ENCODE data around the gene HSD17B14. TPM values are rescaled to one million over a fixed set of nuclear protein-coding genes. Genes with fewer than 3 reads are reported as not detected.
"Not testable (repeated sequence)": the region's sequence is repeated elsewhere in the genome, so short reads cannot be mapped to it uniquely, and the experiment has no call there.

The HSD17B14 gene
- 10 to 100 TPM; 24.0 to 30.9 (median 27.9) TPM for polyA plus RNA-seq (ENCODE audit: insufficient read length in 3 of 3)

DNA sequence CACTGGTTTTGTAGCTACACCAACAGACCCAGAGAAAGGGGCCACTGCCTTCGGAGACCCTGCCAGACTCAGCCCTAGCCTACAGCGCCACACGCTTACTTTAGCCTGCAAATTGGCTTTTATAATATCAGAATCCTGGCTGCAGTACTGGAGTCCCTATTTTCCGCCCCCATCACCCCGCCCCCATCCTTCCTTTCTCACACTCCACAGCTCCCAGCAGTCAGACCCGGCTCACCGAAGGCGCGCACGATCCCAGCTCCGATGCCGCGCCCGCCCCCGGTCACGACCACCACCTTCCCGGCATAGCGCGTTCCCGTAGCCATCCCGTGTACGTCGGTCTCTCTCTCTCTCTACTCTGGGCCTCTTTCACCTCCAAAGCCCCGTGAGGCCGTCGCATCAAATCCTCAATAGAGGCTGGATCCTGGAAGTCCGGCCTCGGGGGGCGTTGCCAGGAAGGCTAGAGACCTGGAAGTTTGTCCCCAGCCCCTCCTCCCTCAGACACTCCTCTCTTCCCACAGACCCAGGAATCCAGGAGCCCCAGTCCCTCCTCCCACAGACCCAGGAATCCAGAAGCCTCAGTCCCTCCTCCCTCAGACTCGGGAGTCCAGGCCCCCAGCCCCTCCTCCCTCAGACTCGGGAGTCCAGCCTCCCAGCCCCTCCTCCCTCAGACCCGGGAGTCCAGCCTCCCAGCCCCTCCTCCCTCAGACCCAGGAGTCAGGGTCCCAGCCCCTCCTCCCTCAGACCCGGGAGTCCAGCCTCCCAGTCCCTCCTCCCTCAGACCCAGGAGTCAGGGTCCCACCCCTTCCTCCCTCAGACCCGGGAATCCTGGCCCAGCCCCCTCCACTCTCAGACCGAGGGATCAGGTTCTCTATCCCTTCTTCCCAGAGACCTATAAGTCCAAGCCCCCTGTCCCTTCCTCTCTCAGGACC is at the start of gene HSD17B14:
TSS of gene HSD17B14 (minus strand) at position 403 of the 929 bp plus-strand sequence. CDS start at position 323, 80 bp downstream.
- DNase-seq (ENCODE audit: low read depth in 3 of 3, low spot score in 2 of 3), result peak in 1 of 3 donors; percentile 29

DNA sequence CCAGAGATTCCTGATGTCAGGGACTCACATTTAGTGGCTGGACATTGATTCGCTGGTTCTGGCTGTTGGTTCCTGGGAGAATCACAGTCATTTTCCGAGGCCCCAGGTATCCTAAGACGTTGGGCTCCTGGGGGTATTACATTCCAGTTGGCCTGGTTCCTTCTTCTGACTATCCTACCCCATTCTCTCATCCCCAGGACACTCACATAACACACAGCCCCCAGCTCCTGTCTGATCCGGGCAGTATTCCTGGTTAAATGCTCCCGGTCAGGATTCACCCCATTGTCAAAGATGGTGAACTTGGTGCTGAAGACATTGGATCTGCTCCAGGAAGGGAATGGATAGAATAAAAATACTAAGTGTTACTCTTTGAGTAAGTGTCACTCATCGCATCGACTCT is 47.4 kb upstream of the HSD17B14 start:
- no peak for DNase-seq (ENCODE audit: low read depth in 3 of 3, low spot score in 2 of 3)

DNA sequence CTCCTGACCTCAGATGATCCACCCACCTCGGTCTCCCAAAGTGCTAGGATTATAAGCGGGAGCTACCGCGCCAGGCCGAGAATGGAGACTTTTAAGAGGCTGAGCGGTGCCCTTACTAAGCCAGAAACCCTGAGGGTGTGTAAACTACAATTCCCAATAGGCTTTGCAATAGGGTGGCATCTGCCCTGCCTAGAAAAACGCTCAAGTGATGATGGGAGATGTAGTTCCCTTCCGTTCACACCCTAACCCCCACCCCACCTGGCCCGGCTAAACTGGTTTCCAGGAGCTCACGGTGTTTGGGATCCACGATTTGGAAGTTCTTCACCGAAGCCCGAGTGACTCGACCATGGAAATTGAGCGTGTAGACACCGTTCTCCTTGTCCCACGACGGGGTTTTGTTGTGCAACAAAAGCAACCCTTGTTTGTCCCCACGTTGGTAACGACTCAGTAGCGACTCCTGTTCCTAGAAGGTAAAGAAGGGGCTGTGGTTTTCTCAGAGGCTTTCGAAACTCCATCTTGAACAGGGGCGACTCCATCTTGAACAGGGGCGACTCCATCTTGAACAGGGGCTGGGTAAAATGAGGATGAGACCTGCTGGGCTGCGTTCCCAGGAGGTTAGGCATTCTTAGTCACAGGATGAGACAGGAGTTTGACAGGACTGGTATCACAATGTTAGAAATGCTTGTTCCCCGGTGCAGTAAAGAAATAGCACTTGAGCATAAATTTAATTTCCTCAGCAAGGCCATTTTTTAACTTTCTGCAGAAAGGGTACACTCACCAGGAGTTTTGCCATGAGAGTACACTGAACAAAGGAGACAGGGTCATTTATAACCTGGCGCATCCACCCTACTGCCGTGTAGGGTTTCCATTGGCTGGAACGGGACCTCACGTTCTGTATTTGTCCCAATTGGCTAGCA is 45.7 kb upstream of the HSD17B14 start:
- DNase-seq (ENCODE audit: low read depth in 3 of 3, low spot score in 2 of 3), result no peak

DNA sequence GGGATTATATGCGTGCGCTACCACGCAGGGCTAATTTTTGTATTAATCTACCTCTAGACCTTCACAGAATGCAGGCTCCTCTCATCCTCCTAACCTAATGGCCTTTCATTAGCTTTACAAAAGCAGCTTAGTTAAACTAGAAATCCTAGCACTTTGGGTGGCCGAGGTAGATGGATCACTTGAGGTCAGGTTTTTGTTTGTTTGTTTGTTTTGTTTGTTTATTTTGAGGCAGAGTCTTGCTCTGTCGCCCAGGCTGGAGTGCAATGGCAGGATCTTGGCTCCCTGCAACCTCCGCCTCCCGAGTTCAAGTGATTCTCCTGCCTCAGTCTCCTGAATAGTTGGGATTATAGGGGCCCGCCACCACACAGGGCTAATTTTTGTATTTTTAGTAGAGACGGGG is 43.4 kb upstream of the HSD17B14 start:
- not testable (repeated sequence) for DNase-seq (ENCODE audit: low read depth in 3 of 3, low spot score in 2 of 3)

- DNase-seq (ENCODE audit: low read depth in 3 of 3, low spot score in 2 of 3), result no peak
Measured at GRCh38 chr19:48879025-48879637, 42.8 kb upstream of the HSD17B14 start.

- DNase-seq (ENCODE audit: low read depth in 3 of 3, low spot score in 2 of 3), result no peak
Measured at GRCh38 chr19:48878196-48879024, 42.1 kb upstream of the HSD17B14 start.

GRCh38 chr19:48877855-48878195 is 41.5 kb upstream of the HSD17B14 start:
- DNase-seq (ENCODE audit: low read depth in 3 of 3, low spot score in 2 of 3), result no peak

GRCh38 chr19:48876043-48876981 is 40.0 kb upstream of the HSD17B14 start:
- DNase-seq (ENCODE audit: low read depth in 3 of 3, low spot score in 2 of 3), result not testable (repeated sequence)

GRCh38 chr19:48874303-48875135 is 38.2 kb upstream of the HSD17B14 start:
- no peak for DNase-seq (ENCODE audit: low read depth in 3 of 3, low spot score in 2 of 3)

DNA sequence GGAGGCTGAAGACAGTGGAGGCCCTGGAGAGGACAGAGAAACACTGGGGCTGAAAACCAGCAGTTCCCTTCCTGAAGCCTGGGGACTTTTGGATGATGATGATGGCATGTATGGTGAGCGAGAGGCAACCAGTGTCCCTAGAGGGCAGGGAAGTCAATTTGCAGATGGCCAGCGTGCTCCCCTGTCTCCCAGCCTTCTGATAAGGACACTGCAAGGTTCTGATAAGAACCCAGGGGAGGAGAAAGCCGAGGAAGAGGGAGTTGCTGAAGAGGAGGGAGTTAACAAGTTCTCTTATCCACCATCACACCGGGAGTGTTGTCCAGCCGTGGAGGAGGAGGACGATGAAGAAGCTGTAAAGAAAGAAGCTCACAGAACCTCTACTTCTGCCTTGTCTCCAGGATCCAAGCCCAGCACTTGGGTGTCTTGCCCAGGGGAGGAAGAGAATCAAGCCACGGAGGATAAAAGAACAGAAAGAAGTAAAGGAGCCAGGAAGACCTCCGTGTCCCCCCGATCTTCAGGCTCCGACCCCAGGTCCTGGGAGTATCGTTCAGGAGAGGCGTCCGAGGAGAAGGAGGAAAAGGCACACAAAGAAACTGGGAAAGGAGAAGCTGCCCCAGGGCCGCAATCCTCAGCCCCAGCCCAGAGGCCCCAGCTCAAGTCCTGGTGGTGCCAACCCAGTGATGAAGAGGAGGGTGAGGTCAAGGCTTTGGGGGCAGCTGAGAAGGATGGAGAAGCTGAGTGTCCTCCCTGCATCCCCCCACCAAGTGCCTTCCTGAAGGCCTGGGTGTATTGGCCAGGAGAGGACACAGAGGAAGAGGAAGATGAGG is 37.4 kb upstream of the HSD17B14 start:
- DNase-seq (ENCODE audit: low read depth in 3 of 3, low spot score in 2 of 3), result no peak

GRCh38 chr19:48872884-48873475 is 36.7 kb upstream of the HSD17B14 start:
- peak; percentile 83 to 87 (median 86) for DNase-seq (ENCODE audit: low read depth in 3 of 3, low spot score in 2 of 3)

GRCh38 chr19:48872182-48872883 is 36.0 kb upstream of the HSD17B14 start, which contains the start of gene PPP1R15A:
Gene PPP1R15A (plus strand): TSS chr19:48872421. CDS start chr19:48873234, 813 bp downstream.
- DNase-seq (ENCODE audit: low read depth in 3 of 3, low spot score in 2 of 3), result peak; percentile 97 to 98 (median 98)

DNA sequence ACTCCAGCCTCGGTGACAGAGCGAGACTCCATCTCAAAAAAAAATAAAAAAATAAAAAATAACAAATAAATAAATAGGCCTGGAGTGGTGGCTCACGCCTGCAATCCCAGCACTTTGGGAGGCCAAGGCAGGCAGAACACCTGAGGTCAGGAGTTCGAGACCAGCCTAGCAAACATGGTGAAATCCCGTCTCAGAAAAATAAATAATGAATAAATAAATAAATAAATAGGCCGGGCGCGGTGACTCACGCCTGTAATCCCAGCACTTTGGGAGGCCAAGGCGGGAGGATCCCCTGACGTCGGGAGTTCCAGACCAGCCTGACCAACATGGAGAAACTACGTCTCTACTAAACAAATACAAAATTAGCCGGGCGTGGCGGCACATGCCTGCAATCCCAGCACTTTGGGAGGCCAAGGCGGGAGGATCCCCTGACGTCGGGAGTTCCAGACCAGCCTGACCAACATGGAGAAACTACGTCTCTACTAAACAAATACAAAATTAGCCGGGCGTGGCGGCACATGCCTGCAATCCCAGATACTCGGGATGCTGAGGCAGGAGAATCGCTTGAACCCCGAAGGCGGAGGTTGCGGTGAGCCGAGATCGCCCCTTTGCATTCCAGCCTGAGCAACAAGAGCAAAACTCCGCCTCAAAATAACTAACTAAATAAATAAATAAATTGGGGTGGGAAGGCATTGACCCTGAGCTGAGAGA is 35.3 kb upstream of the HSD17B14 start:
- not testable (repeated sequence) for DNase-seq (ENCODE audit: low read depth in 3 of 3, low spot score in 2 of 3)

GRCh38 chr19:48870048-48870447 is 33.8 kb upstream of the HSD17B14 start:
- DNase-seq (ENCODE audit: low read depth in 3 of 3, low spot score in 2 of 3), result no peak

Data from right renal cortex interstitium (tissue), 3 donors.